GM12801 (cell line): Measurements from ENCODE around the gene KIAA1755.

ENCODE experiments used
- CTCF ChIP-seq: IDR thresholded peaks from one replicate; pipeline ENCODE4 v1.5.1; 2011; ENCODE audit warnings: control low read depth; ENCODE audit not compliant: insufficient read length; ENCODE audit errors: extremely low read depth

The KIAA1755 gene

GRCh38 chr20:38256021-38256420 lies 4.5 kb downstream of the KIAA1755 start:
- no peak for TF ChIP-seq CTCF

DNA sequence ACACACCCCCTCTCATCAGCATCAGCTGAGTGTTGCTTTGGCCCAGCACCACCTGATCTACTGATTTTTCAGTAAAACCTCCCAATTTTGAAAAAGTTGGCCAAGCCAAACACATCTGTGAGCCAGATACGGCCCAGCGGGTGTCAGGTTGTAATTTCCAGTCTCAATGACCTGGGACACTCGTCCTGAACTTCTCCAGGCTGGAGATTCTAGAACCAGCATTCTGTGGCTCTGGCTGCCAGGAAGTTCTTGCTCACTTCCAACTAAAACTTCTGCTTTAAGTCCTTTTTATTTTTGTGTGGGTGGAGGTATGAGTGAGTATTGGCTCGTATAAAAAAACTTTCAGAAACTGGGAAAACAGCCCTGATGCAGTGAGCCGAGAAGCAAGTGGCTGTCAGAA lies 5.1 kb downstream of the KIAA1755 start:
- TF ChIP-seq CTCF, result no peak

- no peak for TF ChIP-seq CTCF
Measured at GRCh38 chr20:38253571-38253970, 7.0 kb downstream of the KIAA1755 start.

DNA sequence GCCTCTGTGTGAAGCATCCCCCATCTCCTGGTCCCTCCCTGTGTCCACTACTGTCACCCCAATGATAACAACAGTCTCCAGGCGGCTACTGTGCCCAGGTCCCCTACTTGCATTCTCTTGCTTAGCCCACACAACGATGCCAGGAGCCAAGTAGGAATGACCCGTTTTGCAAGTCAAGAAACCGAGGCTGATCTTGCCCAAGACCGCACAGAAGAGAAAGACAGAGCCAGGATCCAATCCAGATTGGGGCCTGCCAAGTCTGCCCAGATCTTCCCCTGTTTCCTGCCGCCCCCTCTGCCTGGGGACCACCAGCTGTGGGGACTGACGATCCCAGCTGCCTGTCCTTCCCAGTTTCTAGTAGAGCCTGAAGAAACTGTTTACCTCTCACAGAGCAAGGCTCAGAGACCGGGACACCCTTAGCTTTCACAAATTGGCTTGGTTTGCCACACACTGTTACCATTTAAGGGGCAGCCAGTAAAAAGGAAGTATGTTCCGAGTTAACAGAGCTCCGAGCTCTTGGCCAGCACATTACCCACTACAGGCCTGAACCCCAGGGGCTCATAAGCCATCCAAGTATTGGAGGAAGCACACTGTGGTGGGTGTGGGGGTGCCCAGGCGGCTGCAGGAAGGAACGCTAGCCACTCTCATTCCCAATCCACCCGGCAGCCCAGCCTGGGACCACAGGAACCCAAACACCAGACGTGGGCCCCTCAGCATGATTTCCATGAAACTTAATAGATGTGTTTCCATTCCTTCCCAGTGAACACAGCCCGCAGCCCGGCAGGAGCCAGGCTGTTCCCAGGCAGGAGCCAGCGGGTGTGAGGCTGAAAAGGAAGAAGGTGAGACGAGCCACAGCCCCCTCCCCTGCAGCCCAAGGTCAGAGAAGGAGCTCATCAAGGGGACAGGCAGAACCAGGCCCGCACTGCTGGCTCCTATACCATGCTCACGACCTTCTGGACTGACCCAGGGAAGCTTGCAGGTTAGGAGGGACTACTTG lies 7.9 kb downstream of the KIAA1755 start:
- no peak for TF ChIP-seq CTCF

GRCh38 chr20:38250609-38251008 lies 9.9 kb downstream of the KIAA1755 start:
- no peak for TF ChIP-seq CTCF

GRCh38 chr20:38249536-38250310 lies 10.8 kb downstream of the KIAA1755 start:
- no peak for TF ChIP-seq CTCF

DNA sequence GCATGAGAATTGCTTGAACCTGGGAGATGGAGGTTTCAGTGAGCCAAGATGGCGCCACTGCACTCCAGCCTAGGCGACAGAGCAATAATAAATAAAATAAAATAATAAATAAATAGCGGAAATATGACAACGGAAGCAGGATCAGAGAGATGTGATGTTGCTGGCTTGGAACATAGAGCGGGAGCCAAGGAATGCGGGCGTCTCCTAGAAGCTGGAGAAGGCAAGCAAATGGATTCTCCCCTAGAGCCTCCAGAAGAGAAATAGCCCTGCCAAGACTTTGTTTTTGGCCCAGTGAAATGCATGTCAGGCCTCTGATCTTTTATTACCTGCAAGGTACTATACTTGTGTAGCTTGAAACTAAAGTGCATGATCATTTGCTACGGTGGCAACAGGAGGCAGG lies 12.4 kb downstream of the KIAA1755 start:
- TF ChIP-seq CTCF, result no peak
